HCT116 (cell line): ENCODE data around the gene SAMD4A. TPM values are rescaled to one million over a fixed set of nuclear protein-coding genes. Genes with fewer than 3 reads are reported as not detected.
A peak's percentile ranks its signal among the peaks of the same experiment; 100 is the strongest.

Experiments
- ATAC-seq: fragments of 200-7000 bp; cut with Tn5 transposase; 2 replicates; pipeline ENCODE4 v1.9.1; 2020; ENCODE audit warnings: mild to moderate bottlenecking, moderate library complexity
- BruUV-seq: library from RNA; stranded (reverse); fragments of 400-500 nt; replicated peaks from 2 replicates; lab custom pipeline; 2021; lab: Mats Ljungman, UMichigan
- CTCF ChIA-PET: fragments of 300-600 bp; sonication (Branson Sonifier 250); formaldehyde crosslinking; loops from one replicate; lab custom pipeline; 2021; ENCODE audit warnings: antibody characterized with exemption; lab: Charles Lee
- POLR2A ChIA-PET: fragments of 300-600, 350-600 bp; sonication (Branson Sonifier 250); formaldehyde crosslinking; loops from one replicate; lab custom pipeline; 2021; ENCODE audit warnings: antibody characterized with exemption; lab: Charles Lee
- RAD21 ChIA-PET, 2 experiments: fragments of 300-600 bp; sonication (Branson Sonifier 250); formaldehyde crosslinking; loops; one replicate each; lab custom pipeline; 2023; ENCODE audit warnings: low total read pairs in 2 of 2; ENCODE audit not compliant: uncharacterized antibody in 2 of 2, unreplicated experiment in 2 of 2, low non-redundant PET in 1 of 2; lab: Charles Lee
- DNase-seq: peaks from one replicate; pipeline ENCODE4 v3.0.0-alpha.2; 2010; ENCODE audit warnings: low read depth, low spot score
- H2AFZ ChIP-seq: fragments of 200-600 bp; shearing (Covaris generic), sonication (generic); 2 replicates; pipeline ENCODE4 v1.6.1; 2017; ENCODE audit warnings: low read depth, mixed run types, mixed read lengths, antibody characterized with exemption, low read length; ENCODE audit not compliant: poor library complexity, severe bottlenecking
- H3K27ac ChIP-seq: 2 replicates; pipeline ENCODE4 v1.5.1; 2012; ENCODE audit warnings: low read depth, low read length
- H3K27me3 ChIP-seq: fragments of 200-600 bp; sonication (generic); 2 replicates; pipeline ENCODE4 v1.6.1; 2016; ENCODE audit warnings: mixed run types, low read length, mixed read lengths; ENCODE audit not compliant: insufficient read depth
- H3K36me3 ChIP-seq, 2 experiments: fragments of 200-500 bp in 1 of 2; fragments of 200-600 bp in 1 of 2; sonication (Bioruptor generic) in 1 of 2; sonication (generic) in 1 of 2; 2 replicates each; pipeline versions ENCODE4 v1.5.1 to v1.6.1; 2014 to 2016; ENCODE audit warnings: low read length in 2 of 2, inconsistent platforms in 1 of 2, mixed read lengths in 1 of 2, mixed run types in 1 of 2; ENCODE audit not compliant: insufficient read depth in 2 of 2, control insufficient read depth in 1 of 2
- H3K4me1 ChIP-seq, 2 experiments: fragments of 200-600 bp in 1 of 2; sonication (generic) in 1 of 2; 2 replicates each; pipeline versions ENCODE4 v1.5.1 to v1.6.1; 2012 to 2017; ENCODE audit warnings: low read length in 2 of 2, inconsistent platforms in 1 of 2, mild to moderate bottlenecking in 1 of 2, mixed read lengths in 1 of 2, mixed run types in 1 of 2, moderate library complexity in 1 of 2; ENCODE audit not compliant: insufficient read depth in 2 of 2, control insufficient read depth in 1 of 2
- H3K4me2 ChIP-seq: fragments of 200-600 bp; sonication (generic); 2 replicates; pipeline ENCODE4 v1.6.1; 2017; ENCODE audit warnings: mixed run types, low read length, mixed read lengths
- H3K4me3 ChIP-seq, 2 experiments: fragments of 200-600 bp in 1 of 2; sonication (generic) in 1 of 2; replicated peaks in 1 of 2; 2 replicates each; pipeline ENCODE4 v1.5.1; 2011 to 2016; ENCODE audit warnings: low read length in 2 of 2, control low read depth in 1 of 2, low read depth in 1 of 2, mild to moderate bottlenecking in 1 of 2, mixed read lengths in 1 of 2, mixed run types in 1 of 2
- H3K79me2 ChIP-seq: fragments of 200-600 bp; sonication (generic); 2 replicates; pipeline ENCODE4 v1.6.1; 2017; ENCODE audit warnings: mild to moderate bottlenecking, mixed run types, low read length, moderate library complexity, mixed read lengths; ENCODE audit not compliant: insufficient read depth
- H3K9ac ChIP-seq: fragments of 200-600 bp; sonication (generic); 2 replicates; pipeline ENCODE4 v1.6.1; 2016; ENCODE audit warnings: low read length, mixed read lengths
- H3K9me2 ChIP-seq: fragments of 200-600 bp; sonication (generic), shearing (Covaris generic); 2 replicates; pipeline ENCODE4 v1.6.1; 2017; ENCODE audit warnings: mixed run types, mild to moderate bottlenecking, moderate library complexity; ENCODE audit not compliant: insufficient read depth
- H3K9me3 ChIP-seq, 2 experiments: fragments of 200-500 bp in 1 of 2; fragments of 200-600 bp in 1 of 2; sonication (Bioruptor generic) in 1 of 2; sonication (generic) in 1 of 2; 2 replicates each; pipeline ENCODE4 v1.6.1; 2014 to 2017; ENCODE audit warnings: low read length in 2 of 2, mixed read lengths in 2 of 2, inconsistent platforms in 1 of 2, low read depth in 1 of 2, mild to moderate bottlenecking in 1 of 2, mixed run types in 1 of 2, moderate library complexity in 1 of 2; ENCODE audit not compliant: control insufficient read depth in 1 of 2, insufficient read depth in 1 of 2
- H4K20me1 ChIP-seq: fragments of 200-600 bp; sonication (generic), shearing (Covaris generic); 2 replicates; pipeline ENCODE4 v1.6.1; 2017; ENCODE audit warnings: mixed run types, mild to moderate bottlenecking, moderate library complexity; ENCODE audit not compliant: insufficient read depth
- CBX3 ChIP-seq: IDR thresholded peaks from 2 replicates; pipeline ENCODE4 v1.6.1; 2012; ENCODE audit warnings: low read depth
- CEBPB ChIP-seq: IDR thresholded peaks from 2 replicates; pipeline ENCODE4 v1.6.1; 2012; ENCODE audit warnings: low read depth
- ELF1 ChIP-seq: IDR thresholded peaks from 2 replicates; pipeline ENCODE4 v1.6.1; 2012; ENCODE audit warnings: low read depth, borderline replicate concordance
- EZH2 ChIP-seq: fragments of 200-600 bp; sonication (generic); IDR thresholded peaks from 2 replicates; pipeline ENCODE4 v1.6.1; 2017; ENCODE audit warnings: antibody characterized with exemption, mixed run types
- JUND ChIP-seq: IDR thresholded peaks from 2 replicates; pipeline ENCODE4 v1.6.1; 2012
- POLR2A ChIP-seq: IDR thresholded peaks from 2 replicates; pipeline ENCODE4 v1.7.0; 2011; ENCODE audit warnings: borderline replicate concordance; ENCODE audit not compliant: insufficient read depth, insufficient read length; ENCODE audit errors: extremely low read depth
- RAD21 ChIP-seq: IDR thresholded peaks from 2 replicates; pipeline ENCODE4 v1.6.1; 2012; ENCODE audit warnings: low read depth, mild to moderate bottlenecking
- SIN3A ChIP-seq: IDR thresholded peaks from 2 replicates; pipeline ENCODE4 v1.6.1; 2012; ENCODE audit warnings: low read depth
- SP1 ChIP-seq: IDR thresholded peaks from 2 replicates; pipeline ENCODE4 v1.6.1; 2012; ENCODE audit warnings: low read depth
- SRF ChIP-seq: IDR thresholded peaks from 2 replicates; pipeline ENCODE4 v1.6.1; 2012; ENCODE audit warnings: low read depth
- TCF7L2 ChIP-seq: IDR thresholded peaks from 2 replicates; pipeline ENCODE4 v1.7.0; 2011; ENCODE audit warnings: borderline replicate concordance, inconsistent platforms; ENCODE audit not compliant: insufficient read depth, insufficient read length; ENCODE audit errors: extremely low read depth
- ZFX ChIP-seq: fragments of 450-650 bp; IDR thresholded peaks from 2 replicates; pipeline ENCODE4 v1.6.1; 2017
- ZNF274 ChIP-seq: fragments of 200-500 bp; sonication (Bioruptor generic); IDR thresholded peaks from 2 replicates; pipeline ENCODE4 v1.6.1; 2014; ENCODE audit warnings: mild to moderate bottlenecking, low read depth, low read length, inconsistent platforms
- intact Hi-C: fragments of 100-400 bp; cut with micrococcal nuclease; formaldehyde crosslinking; loops from 2 replicates; pipeline ENCODE4 v1.10.0; 2022
- total RNA-seq: library from RNA; stranded (reverse); gene quantifications from one replicate; pipeline ENCODE4 v1.2.1, GENCODE V29; 2021; ENCODE audit not compliant: unreplicated experiment
- TF ChIP-seq, protein P1 (sequence below): IDR thresholded peaks from 2 replicates; pipeline ENCODE4 v1.6.1; 2012
- TF ChIP-seq, protein P2 (sequence below), 3 experiments: fragments of 200-600 bp in 1 of 3; sonication (generic) in 1 of 3; IDR thresholded peaks in 2 of 3; conservative IDR thresholded peaks in 1 of 3; 2 replicates each; pipeline ENCODE4 v1.5.1; 2012 to 2017; ENCODE audit warnings: low read depth in 2 of 3, low read length in 2 of 3, antibody characterized with exemption in 1 of 3, borderline replicate concordance in 1 of 3, control low read depth in 1 of 3, mild to moderate bottlenecking in 1 of 3, mixed read lengths in 1 of 3, mixed run types in 1 of 3, moderate library complexity in 1 of 3; ENCODE audit not compliant: insufficient read depth in 1 of 3
- TF ChIP-seq, protein P3 (sequence below): IDR thresholded peaks from 2 replicates; pipeline ENCODE4 v1.6.1; 2012
- TF ChIP-seq, protein P4 (sequence below): IDR thresholded peaks from 2 replicates; pipeline ENCODE4 v1.6.1; 2011; ENCODE audit warnings: mild to moderate bottlenecking, low read length, moderate library complexity; ENCODE audit not compliant: insufficient replicate concordance; ENCODE audit errors: extremely low read depth
- TF ChIP-seq, protein P5 (sequence below): IDR thresholded peaks from 2 replicates; pipeline ENCODE4 v1.6.1; 2012; ENCODE audit warnings: low read depth

The SAMD4A gene
- total RNA-seq, 1 experiment from 2014 or later = 9.0 TPM

DNA sequence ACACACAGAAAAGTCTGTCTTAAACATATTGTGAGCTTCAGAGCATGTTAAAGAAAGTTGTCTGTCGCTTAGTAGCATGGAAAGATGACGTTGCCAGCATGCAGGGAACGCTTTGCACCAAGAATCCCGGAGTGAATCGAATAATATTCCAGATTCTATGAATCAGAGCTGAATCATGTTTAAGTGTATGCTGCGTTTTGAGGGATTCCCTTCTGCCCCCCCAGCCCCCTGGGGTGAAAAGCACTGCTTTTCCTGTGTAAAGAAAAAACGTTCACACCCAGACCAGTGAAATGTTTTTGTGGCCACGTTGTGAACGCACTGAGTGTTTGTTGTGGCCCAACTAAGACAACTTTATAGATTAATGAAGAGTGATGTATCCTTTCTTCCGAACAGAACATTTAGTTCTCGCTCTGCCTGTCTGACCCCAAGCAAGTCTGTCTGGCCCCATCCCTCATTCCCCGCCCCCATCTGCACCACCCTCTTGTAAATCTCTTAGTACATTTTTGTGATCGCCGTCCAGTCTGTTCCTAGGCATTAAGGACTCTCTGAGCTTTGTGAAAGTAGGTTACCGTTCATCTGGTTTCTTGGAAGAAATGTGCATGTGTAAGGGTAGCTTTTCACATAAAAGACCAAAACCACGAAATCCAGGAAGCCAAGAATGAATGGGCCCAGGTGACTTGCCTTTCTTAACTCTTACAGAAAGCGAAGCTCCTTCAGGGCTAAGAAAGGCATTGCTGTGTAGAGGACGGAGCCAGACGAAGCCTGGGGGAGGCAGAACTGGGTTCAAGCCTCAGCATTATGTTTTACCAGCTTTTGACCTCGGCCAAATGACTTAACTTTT is 103.0 kb downstream of the SAMD4A start:
- Histone ChIP-seq H3K79me2 (no peaks in the 10 kb centered on the region; the same call in 1 of the 2 replicates), H3K27ac (no peak overlapping the region), H3K9me2 (no peaks in the 10 kb centered on the region), H3K4me1 (peaks cover 14 to 32% of the 10 kb centered on the region in 2 experiments; a peak in 3 of 4 replicates), H3K9ac (no peak overlapping the region), H3K36me3 (no peaks in the 10 kb centered on the region), H3K9me3 (no peaks in the 10 kb centered on the region), H3K27me3 (no peaks in the 10 kb centered on the region), H3K4me3 (no peak overlapping the region), H2AFZ (no peak overlapping the region), H3K4me2 (peak overlapping the region; percentile 9; the same call in 1 of the 2 replicates), H4K20me1 (no peaks in the 10 kb centered on the region)
- ChIA-PET RAD21 (no interaction called here), POLR2A (interaction anchor here (0.5 kb wide), 1 partner anchor 9 kb away, joined by 4 read pairs; no protein-coding TSS in a partner anchor), CTCF (interaction anchor here (1.5 kb wide), 1 partner anchor 21 kb away, joined by 4 read pairs; no protein-coding TSS in a partner anchor)
- TF ChIP-seq TCF7L2 (no peak), ELF1 (no peak), SIN3A (no peak), EZH2 (no peak), RAD21 (no peak), CBX3 (no peak), SP1 (no peak), POLR2A (no peak), ZNF274 (no peak), CEBPB (no peak), SRF (no peak), ZFX (no peak), JUND (no peak)
- TF ChIP-seq, protein P1, sequence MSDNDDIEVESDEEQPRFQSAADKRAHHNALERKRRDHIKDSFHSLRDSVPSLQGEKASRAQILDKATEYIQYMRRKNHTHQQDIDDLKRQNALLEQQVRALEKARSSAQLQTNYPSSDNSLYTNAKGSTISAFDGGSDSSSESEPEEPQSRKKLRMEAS = no peak
- TF ChIP-seq, protein P2, sequence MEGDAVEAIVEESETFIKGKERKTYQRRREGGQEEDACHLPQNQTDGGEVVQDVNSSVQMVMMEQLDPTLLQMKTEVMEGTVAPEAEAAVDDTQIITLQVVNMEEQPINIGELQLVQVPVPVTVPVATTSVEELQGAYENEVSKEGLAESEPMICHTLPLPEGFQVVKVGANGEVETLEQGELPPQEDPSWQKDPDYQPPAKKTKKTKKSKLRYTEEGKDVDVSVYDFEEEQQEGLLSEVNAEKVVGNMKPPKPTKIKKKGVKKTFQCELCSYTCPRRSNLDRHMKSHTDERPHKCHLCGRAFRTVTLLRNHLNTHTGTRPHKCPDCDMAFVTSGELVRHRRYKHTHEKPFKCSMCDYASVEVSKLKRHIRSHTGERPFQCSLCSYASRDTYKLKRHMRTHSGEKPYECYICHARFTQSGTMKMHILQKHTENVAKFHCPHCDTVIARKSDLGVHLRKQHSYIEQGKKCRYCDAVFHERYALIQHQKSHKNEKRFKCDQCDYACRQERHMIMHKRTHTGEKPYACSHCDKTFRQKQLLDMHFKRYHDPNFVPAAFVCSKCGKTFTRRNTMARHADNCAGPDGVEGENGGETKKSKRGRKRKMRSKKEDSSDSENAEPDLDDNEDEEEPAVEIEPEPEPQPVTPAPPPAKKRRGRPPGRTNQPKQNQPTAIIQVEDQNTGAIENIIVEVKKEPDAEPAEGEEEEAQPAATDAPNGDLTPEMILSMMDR (IDR thresholded peaks at IDR 0.05 in 2 of 3, conservative IDR thresholded peaks at IDR 0.05 in 1 of 3; ENCODE audit: borderline replicate concordance in 1 of 3, insufficient read depth in 1 of 3, low read depth in 2 of 3, low read length in 2 of 3) = no peak
- TF ChIP-seq, protein P3, sequence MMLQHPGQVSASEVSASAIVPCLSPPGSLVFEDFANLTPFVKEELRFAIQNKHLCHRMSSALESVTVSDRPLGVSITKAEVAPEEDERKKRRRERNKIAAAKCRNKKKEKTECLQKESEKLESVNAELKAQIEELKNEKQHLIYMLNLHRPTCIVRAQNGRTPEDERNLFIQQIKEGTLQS = no peak
- TF ChIP-seq, protein P4, sequence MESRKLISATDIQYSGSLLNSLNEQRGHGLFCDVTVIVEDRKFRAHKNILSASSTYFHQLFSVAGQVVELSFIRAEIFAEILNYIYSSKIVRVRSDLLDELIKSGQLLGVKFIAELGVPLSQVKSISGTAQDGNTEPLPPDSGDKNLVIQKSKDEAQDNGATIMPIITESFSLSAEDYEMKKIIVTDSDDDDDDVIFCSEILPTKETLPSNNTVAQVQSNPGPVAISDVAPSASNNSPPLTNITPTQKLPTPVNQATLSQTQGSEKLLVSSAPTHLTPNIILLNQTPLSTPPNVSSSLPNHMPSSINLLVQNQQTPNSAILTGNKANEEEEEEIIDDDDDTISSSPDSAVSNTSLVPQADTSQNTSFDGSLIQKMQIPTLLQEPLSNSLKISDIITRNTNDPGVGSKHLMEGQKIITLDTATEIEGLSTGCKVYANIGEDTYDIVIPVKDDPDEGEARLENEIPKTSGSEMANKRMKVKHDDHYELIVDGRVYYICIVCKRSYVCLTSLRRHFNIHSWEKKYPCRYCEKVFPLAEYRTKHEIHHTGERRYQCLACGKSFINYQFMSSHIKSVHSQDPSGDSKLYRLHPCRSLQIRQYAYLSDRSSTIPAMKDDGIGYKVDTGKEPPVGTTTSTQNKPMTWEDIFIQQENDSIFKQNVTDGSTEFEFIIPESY = no peak
- TF ChIP-seq, protein P5, sequence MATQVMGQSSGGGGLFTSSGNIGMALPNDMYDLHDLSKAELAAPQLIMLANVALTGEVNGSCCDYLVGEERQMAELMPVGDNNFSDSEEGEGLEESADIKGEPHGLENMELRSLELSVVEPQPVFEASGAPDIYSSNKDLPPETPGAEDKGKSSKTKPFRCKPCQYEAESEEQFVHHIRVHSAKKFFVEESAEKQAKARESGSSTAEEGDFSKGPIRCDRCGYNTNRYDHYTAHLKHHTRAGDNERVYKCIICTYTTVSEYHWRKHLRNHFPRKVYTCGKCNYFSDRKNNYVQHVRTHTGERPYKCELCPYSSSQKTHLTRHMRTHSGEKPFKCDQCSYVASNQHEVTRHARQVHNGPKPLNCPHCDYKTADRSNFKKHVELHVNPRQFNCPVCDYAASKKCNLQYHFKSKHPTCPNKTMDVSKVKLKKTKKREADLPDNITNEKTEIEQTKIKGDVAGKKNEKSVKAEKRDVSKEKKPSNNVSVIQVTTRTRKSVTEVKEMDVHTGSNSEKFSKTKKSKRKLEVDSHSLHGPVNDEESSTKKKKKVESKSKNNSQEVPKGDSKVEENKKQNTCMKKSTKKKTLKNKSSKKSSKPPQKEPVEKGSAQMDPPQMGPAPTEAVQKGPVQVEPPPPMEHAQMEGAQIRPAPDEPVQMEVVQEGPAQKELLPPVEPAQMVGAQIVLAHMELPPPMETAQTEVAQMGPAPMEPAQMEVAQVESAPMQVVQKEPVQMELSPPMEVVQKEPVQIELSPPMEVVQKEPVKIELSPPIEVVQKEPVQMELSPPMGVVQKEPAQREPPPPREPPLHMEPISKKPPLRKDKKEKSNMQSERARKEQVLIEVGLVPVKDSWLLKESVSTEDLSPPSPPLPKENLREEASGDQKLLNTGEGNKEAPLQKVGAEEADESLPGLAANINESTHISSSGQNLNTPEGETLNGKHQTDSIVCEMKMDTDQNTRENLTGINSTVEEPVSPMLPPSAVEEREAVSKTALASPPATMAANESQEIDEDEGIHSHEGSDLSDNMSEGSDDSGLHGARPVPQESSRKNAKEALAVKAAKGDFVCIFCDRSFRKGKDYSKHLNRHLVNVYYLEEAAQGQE = no peak
- ATAC-seq = no peak
- BruUV-seq = no TSS peak
- intact Hi-C loops = no loop called here
- no peak for DNase-seq
